ENCODE measurements around the gene CYBA. TPM values are rescaled to one million over a fixed set of nuclear protein-coding genes. Genes with fewer than 3 reads are reported as not detected.

Gene CYBA
- total and polyA plus RNA-seq, 9 of the 15 experiments (the other 6 are each of a cell fraction or from before 2014, with no cell fraction given): 0.34 to 683 (median 93.0) TPM

GRCh38 chr16:88662843-88663606 is 12.2 kb upstream of the CYBA start, which contains the start of gene MVD (continued):
- TF ChIP-seq E2F4 (CRISPR knock-in tag; IDR thresholded peaks at IDR 0.05; ENCODE audit: low read depth): 0 out of 2 replicates have a peak, but pooled peaks have one; percentile 51
- TF ChIP-seq BRCA1 (IDR thresholded peaks at IDR 0.05): no peak
- no peak for TF ChIP-seq BRCA1 (CRISPR knock-in tag; IDR thresholded peaks at IDR 0.05)
- TF ChIP-seq PURB (CRISPR knock-in tag; IDR thresholded peaks at IDR 0.05; ENCODE audit: low read depth): no peak
- TF ChIP-seq THRAP3 (IDR thresholded peaks at IDR 0.05; ENCODE audit: borderline replicate concordance): no peak
- TF ChIP-seq HMG20B (CRISPR knock-in tag; IDR thresholded peaks at IDR 0.05): no peak
- TF ChIP-seq, protein P1, sequence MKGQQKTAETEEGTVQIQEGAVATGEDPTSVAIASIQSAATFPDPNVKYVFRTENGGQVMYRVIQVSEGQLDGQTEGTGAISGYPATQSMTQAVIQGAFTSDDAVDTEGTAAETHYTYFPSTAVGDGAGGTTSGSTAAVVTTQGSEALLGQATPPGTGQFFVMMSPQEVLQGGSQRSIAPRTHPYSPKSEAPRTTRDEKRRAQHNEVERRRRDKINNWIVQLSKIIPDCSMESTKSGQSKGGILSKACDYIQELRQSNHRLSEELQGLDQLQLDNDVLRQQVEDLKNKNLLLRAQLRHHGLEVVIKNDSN (CRISPR knock-in tag; IDR thresholded peaks at IDR 0.05): peak; percentile 75
- peak; percentile 74; the same call in 1 of the 2 replicates for TF ChIP-seq PML (IDR thresholded peaks at IDR 0.05; ENCODE audit: low read length)
- TF ChIP-seq PHTF2 (CRISPR knock-in tag; IDR thresholded peaks at IDR 0.05): no peak
- TF ChIP-seq ZNF695 (CRISPR knock-in tag; IDR thresholded peaks at IDR 0.05): no peak
- peak; percentile 50 for TF ChIP-seq PRDM10 (IDR thresholded peaks at IDR 0.05; ENCODE audit: partially characterized antibody)
- TF ChIP-seq U2AF2 (optimal IDR thresholded peaks at IDR 0.05; ENCODE audit: low read depth, low read length): no peak
- peak; percentile 85 for TF ChIP-seq ZBTB7A (IDR thresholded peaks at IDR 0.05; ENCODE audit: borderline replicate concordance, control insufficient read depth, low read depth, low read length)
- no peak for TF ChIP-seq FOXM1 (IDR thresholded peaks at IDR 0.05; ENCODE audit: low read depth)
- 0 out of 2 replicates have a peak, but pooled peaks have one; percentile 75 for TF ChIP-seq FOXM1 (CRISPR knock-in tag; IDR thresholded peaks at IDR 0.05; ENCODE audit: low read depth)
- no peak for TF ChIP-seq ZNF408 (CRISPR knock-in tag; IDR thresholded peaks at IDR 0.05; ENCODE audit: low read depth)
- no peak for TF ChIP-seq ADNP (tag; IDR thresholded peaks at IDR 0.05)
- TF ChIP-seq ELF4 (CRISPR knock-in tag; IDR thresholded peaks at IDR 0.05): peak; percentile 78
- no peak for TF ChIP-seq FOXA1 (IDR thresholded peaks at IDR 0.05; ENCODE audit: borderline replicate concordance)
- TF ChIP-seq SREBF2 (CRISPR knock-in tag; IDR thresholded peaks at IDR 0.05): no peak
- TF ChIP-seq KDM5B (IDR thresholded peaks at IDR 0.05; ENCODE audit: insufficient replicate concordance, low read depth, low read length): peak; percentile 96
- TF ChIP-seq, protein P2, sequence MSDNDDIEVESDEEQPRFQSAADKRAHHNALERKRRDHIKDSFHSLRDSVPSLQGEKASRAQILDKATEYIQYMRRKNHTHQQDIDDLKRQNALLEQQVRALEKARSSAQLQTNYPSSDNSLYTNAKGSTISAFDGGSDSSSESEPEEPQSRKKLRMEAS (CRISPR knock-in tag; IDR thresholded peaks at IDR 0.05): peak; percentile 58; the same call in 1 of the 2 replicates
- no peak for TF ChIP-seq TAF7 (tag; IDR thresholded peaks at IDR 0.05)
- TF ChIP-seq HDAC6 (IDR thresholded peaks at IDR 0.05; ENCODE audit: low read depth, low read length): no peak
